ENCODE results near the gene PLK5. TPM values are rescaled to one million over a fixed set of nuclear protein-coding genes. Genes with fewer than 3 reads are reported as not detected.
"Not testable (repeated sequence)": the region's sequence is repeated elsewhere in the genome, so short reads cannot be mapped to it uniquely, and the experiment has no call there.

The PLK5 gene
- total and polyA plus RNA-seq, 4 donors, result 0.03 TPM; not detected in 3

DNA sequence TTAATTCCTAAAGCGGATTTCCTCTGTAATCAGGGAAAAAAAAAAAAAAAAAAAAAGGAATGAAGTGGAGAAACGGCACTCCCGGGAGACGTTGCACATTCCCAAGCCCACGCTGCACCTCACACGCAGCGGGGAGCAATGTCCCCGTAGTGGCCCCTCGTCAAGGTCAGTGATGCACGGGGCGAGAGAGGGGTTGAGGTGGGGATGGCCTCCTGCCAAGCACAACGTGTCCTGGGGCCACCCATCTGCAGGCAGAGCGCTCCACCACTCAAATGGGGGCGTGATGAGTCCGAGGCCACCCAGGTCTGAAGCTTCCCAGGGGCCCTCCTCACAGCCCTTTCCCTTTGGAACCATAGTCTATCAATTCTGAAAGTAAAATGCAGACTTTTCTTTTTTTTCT, 15.1 kb downstream of the PLK5 start:
- 31% methylated on average over 15 of the region's 15 CpGs for WGBS
- Histone ChIP-seq H3K9me3 (ENCODE audit: control insufficient read depth in 4 of 4, low read length in 3 of 4) (no peaks in the 10 kb centered on the region), H3K9ac (ENCODE audit: low read depth in 1 of 2, low read length in 2 of 2) (no peak overlapping the region), H3K4me3 (ENCODE audit: low read depth in 1 of 3, low read length in 3 of 3) (no peak overlapping the region), H3K27me3 (ENCODE audit: control insufficient read depth in 4 of 4, insufficient read depth in 4 of 4, low read length in 3 of 4) (no peaks in the 10 kb centered on the region), H3K36me3 (ENCODE audit: control insufficient read depth in 4 of 4, insufficient read depth in 3 of 4, low read depth in 1 of 4, low read length in 3 of 4) (no peaks in the 10 kb centered on the region), H3K27ac (ENCODE audit: low read depth in 1 of 2, low read length in 2 of 2) (no peak overlapping the region), H3K4me1 (ENCODE audit: control insufficient read depth in 4 of 4, insufficient read depth in 4 of 4, low read length in 3 of 4) (no peaks in the 10 kb centered on the region)
- TF ChIP-seq FOXA2 (IDR thresholded peaks at IDR 0.05), result no peak
- TF ChIP-seq, protein P1, sequence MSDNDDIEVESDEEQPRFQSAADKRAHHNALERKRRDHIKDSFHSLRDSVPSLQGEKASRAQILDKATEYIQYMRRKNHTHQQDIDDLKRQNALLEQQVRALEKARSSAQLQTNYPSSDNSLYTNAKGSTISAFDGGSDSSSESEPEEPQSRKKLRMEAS (IDR thresholded peaks at IDR 0.05), result no peak
- no peak for TF ChIP-seq YY1 (IDR thresholded peaks at IDR 0.05)
- TF ChIP-seq HNF4A (conservative IDR thresholded peaks at IDR 0.05), result no peak
- TF ChIP-seq TAF1 (conservative IDR thresholded peaks at IDR 0.05), result no peak
- TF ChIP-seq, protein P2, sequence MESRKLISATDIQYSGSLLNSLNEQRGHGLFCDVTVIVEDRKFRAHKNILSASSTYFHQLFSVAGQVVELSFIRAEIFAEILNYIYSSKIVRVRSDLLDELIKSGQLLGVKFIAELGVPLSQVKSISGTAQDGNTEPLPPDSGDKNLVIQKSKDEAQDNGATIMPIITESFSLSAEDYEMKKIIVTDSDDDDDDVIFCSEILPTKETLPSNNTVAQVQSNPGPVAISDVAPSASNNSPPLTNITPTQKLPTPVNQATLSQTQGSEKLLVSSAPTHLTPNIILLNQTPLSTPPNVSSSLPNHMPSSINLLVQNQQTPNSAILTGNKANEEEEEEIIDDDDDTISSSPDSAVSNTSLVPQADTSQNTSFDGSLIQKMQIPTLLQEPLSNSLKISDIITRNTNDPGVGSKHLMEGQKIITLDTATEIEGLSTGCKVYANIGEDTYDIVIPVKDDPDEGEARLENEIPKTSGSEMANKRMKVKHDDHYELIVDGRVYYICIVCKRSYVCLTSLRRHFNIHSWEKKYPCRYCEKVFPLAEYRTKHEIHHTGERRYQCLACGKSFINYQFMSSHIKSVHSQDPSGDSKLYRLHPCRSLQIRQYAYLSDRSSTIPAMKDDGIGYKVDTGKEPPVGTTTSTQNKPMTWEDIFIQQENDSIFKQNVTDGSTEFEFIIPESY (IDR thresholded peaks at IDR 0.05), result no peak
- TF ChIP-seq SP1 (IDR thresholded peaks at IDR 0.05), result no peak
- no peak for TF ChIP-seq FOXA1 (IDR thresholded peaks at IDR 0.05)
- TF ChIP-seq NR2F2 (IDR thresholded peaks at IDR 0.05), result no peak
- TF ChIP-seq GABPA (IDR thresholded peaks at IDR 0.05 in 1 of 2, conservative IDR thresholded peaks at IDR 0.05 in 1 of 2), result no peak
- TF ChIP-seq, protein P3, sequence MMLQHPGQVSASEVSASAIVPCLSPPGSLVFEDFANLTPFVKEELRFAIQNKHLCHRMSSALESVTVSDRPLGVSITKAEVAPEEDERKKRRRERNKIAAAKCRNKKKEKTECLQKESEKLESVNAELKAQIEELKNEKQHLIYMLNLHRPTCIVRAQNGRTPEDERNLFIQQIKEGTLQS (IDR thresholded peaks at IDR 0.05), result no peak
- no peak for DNase-seq (ENCODE audit: low spot score)

DNA sequence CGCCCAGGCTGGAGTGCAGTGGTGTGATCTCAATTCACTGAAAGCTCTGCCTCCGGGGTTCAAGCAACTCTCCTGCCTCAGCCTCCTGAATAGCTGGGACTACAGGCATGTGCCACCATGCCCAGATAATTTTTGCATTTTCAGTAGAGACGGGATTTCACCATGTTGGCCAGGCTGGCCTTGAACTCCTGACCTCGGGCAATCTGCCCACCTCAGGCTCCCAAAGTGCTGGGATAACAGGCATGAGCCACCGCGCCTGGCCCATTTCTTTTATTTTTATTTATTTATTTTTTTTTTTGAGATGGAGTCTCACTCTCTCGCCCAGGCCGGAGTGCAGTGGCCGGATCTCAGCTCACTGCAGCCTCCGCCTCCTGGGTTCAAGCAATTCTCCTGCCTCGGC, 15.9 kb downstream of the PLK5 start:
- H3K4me1 ChIP-seq (ENCODE audit: control insufficient read depth in 4 of 4, insufficient read depth in 4 of 4, low read length in 3 of 4); DNase-seq (ENCODE audit: low spot score); H3K9me3 ChIP-seq (ENCODE audit: control insufficient read depth in 4 of 4, low read length in 3 of 4); H3K27me3 ChIP-seq (ENCODE audit: control insufficient read depth in 4 of 4, insufficient read depth in 4 of 4, low read length in 3 of 4); H3K9ac ChIP-seq (ENCODE audit: low read depth in 1 of 2, low read length in 2 of 2); H3K4me3 ChIP-seq (ENCODE audit: low read depth in 1 of 3, low read length in 3 of 3); H3K36me3 ChIP-seq (ENCODE audit: control insufficient read depth in 4 of 4, insufficient read depth in 3 of 4, low read depth in 1 of 4, low read length in 3 of 4); H3K27ac ChIP-seq (ENCODE audit: low read depth in 1 of 2, low read length in 2 of 2): not testable (repeated sequence)
- 74% methylated on average over 11 of the region's 11 CpGs for WGBS

DNA sequence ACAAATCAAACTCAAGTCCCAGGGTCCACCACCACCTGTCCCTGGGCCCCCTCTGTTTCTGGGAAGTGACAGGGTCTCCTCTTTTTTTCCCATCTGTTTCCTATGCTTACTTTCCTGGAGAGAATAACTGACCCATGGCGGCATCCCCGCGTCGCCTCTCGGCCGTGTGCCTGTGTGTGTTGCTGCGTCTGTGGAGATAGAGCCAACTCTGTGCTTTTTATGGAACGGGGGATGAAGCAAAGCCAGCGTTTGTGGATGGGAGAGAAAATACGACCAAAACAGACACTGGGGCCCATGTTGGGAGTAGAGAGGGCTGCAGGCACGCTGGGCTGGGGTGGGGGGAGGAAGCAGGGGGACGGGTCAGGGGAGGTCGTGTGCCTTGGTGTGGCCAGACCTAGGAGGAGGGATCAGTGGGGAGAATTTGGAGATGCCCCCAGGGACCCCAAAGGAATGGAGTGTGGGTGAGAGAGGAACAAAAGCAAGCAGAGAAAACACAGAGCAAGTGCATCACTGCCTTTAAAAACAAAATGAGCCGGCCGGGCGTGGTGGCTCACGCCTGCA, 16.6 kb downstream of the PLK5 start:
- Histone ChIP-seq H3K4me1 (ENCODE audit: control insufficient read depth in 4 of 4, insufficient read depth in 4 of 4, low read length in 3 of 4) (no peaks in the 10 kb centered on the region), H3K9me3 (ENCODE audit: control insufficient read depth in 4 of 4, low read length in 3 of 4) (no peaks in the 10 kb centered on the region), H3K4me3 (ENCODE audit: low read depth in 1 of 3, low read length in 3 of 3) (no peak overlapping the region), H3K36me3 (ENCODE audit: control insufficient read depth in 4 of 4, insufficient read depth in 3 of 4, low read depth in 1 of 4, low read length in 3 of 4) (no peaks in the 10 kb centered on the region), H3K9ac (ENCODE audit: low read depth in 1 of 2, low read length in 2 of 2) (no peak overlapping the region), H3K27ac (ENCODE audit: low read depth in 1 of 2, low read length in 2 of 2) (no peak overlapping the region), H3K27me3 (ENCODE audit: control insufficient read depth in 4 of 4, insufficient read depth in 4 of 4, low read length in 3 of 4) (no peaks in the 10 kb centered on the region)
- WGBS, result 43% methylated on average over 17 of the region's 17 CpGs
- TF ChIP-seq SP1 (IDR thresholded peaks at IDR 0.05) (no peak), HNF4G (IDR thresholded peaks at IDR 0.05) (no peak), NR2F2 (IDR thresholded peaks at IDR 0.05) (no peak), FOXA1 (IDR thresholded peaks at IDR 0.05) (no peak), EGR1 (IDR thresholded peaks at IDR 0.05; ENCODE audit: low read depth in 2 of 2) (no peak), FOXA2 (IDR thresholded peaks at IDR 0.05) (no peak), YY1 (IDR thresholded peaks at IDR 0.05) (no peak), RAD21 (IDR thresholded peaks at IDR 0.05) (no peak), GABPA (IDR thresholded peaks at IDR 0.05 in 1 of 2, conservative IDR thresholded peaks at IDR 0.05 in 1 of 2) (no peak)
- TF ChIP-seq, protein P1 (IDR thresholded peaks at IDR 0.05), result no peak
- TF ChIP-seq, protein P3 (IDR thresholded peaks at IDR 0.05), result no peak
- TF ChIP-seq, protein P4, sequence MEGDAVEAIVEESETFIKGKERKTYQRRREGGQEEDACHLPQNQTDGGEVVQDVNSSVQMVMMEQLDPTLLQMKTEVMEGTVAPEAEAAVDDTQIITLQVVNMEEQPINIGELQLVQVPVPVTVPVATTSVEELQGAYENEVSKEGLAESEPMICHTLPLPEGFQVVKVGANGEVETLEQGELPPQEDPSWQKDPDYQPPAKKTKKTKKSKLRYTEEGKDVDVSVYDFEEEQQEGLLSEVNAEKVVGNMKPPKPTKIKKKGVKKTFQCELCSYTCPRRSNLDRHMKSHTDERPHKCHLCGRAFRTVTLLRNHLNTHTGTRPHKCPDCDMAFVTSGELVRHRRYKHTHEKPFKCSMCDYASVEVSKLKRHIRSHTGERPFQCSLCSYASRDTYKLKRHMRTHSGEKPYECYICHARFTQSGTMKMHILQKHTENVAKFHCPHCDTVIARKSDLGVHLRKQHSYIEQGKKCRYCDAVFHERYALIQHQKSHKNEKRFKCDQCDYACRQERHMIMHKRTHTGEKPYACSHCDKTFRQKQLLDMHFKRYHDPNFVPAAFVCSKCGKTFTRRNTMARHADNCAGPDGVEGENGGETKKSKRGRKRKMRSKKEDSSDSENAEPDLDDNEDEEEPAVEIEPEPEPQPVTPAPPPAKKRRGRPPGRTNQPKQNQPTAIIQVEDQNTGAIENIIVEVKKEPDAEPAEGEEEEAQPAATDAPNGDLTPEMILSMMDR (IDR thresholded peaks at IDR 0.05; ENCODE audit: low read depth, low read length, missing input control), result no peak
- TF ChIP-seq, protein P5, sequence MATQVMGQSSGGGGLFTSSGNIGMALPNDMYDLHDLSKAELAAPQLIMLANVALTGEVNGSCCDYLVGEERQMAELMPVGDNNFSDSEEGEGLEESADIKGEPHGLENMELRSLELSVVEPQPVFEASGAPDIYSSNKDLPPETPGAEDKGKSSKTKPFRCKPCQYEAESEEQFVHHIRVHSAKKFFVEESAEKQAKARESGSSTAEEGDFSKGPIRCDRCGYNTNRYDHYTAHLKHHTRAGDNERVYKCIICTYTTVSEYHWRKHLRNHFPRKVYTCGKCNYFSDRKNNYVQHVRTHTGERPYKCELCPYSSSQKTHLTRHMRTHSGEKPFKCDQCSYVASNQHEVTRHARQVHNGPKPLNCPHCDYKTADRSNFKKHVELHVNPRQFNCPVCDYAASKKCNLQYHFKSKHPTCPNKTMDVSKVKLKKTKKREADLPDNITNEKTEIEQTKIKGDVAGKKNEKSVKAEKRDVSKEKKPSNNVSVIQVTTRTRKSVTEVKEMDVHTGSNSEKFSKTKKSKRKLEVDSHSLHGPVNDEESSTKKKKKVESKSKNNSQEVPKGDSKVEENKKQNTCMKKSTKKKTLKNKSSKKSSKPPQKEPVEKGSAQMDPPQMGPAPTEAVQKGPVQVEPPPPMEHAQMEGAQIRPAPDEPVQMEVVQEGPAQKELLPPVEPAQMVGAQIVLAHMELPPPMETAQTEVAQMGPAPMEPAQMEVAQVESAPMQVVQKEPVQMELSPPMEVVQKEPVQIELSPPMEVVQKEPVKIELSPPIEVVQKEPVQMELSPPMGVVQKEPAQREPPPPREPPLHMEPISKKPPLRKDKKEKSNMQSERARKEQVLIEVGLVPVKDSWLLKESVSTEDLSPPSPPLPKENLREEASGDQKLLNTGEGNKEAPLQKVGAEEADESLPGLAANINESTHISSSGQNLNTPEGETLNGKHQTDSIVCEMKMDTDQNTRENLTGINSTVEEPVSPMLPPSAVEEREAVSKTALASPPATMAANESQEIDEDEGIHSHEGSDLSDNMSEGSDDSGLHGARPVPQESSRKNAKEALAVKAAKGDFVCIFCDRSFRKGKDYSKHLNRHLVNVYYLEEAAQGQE (IDR thresholded peaks at IDR 0.05), result no peak
- TF ChIP-seq, protein P2 (IDR thresholded peaks at IDR 0.05), result no peak
- no peak for DNase-seq (ENCODE audit: low spot score)
